Measurements from ENCODE around the gene RNASET2.

- TF ChIP-seq, protein P1, sequence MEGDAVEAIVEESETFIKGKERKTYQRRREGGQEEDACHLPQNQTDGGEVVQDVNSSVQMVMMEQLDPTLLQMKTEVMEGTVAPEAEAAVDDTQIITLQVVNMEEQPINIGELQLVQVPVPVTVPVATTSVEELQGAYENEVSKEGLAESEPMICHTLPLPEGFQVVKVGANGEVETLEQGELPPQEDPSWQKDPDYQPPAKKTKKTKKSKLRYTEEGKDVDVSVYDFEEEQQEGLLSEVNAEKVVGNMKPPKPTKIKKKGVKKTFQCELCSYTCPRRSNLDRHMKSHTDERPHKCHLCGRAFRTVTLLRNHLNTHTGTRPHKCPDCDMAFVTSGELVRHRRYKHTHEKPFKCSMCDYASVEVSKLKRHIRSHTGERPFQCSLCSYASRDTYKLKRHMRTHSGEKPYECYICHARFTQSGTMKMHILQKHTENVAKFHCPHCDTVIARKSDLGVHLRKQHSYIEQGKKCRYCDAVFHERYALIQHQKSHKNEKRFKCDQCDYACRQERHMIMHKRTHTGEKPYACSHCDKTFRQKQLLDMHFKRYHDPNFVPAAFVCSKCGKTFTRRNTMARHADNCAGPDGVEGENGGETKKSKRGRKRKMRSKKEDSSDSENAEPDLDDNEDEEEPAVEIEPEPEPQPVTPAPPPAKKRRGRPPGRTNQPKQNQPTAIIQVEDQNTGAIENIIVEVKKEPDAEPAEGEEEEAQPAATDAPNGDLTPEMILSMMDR (IDR thresholded peaks at IDR 0.05) = no peak
- TF ChIP-seq, protein P2, sequence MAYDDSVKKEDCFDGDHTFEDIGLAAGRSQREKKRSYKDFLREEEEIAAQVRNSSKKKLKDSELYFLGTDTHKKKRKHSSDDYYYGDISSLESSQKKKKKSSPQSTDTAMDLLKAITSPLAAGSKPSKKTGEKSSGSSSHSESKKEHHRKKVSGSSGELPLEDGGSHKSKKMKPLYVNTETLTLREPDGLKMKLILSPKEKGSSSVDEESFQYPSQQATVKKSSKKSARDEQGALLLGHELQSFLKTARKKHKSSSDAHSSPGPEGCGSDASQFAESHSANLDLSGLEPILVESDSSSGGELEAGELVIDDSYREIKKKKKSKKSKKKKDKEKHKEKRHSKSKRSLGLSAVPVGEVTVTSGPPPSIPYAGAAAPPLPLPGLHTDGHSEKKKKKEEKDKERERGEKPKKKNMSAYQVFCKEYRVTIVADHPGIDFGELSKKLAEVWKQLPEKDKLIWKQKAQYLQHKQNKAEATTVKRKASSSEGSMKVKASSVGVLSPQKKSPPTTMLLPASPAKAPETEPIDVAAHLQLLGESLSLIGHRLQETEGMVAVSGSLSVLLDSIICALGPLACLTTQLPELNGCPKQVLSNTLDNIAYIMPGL (CRISPR knock-in tag; IDR thresholded peaks at IDR 0.05; ENCODE audit: borderline replicate concordance) = no peak
- TF ChIP-seq EP300 (IDR thresholded peaks at IDR 0.05) (no peak), HDAC2 (IDR thresholded peaks at IDR 0.05) (no peak), POLR2AphosphoS2 (conservative IDR thresholded peaks at IDR 0.05; ENCODE audit: low read length) (no peak), POLR2A (IDR thresholded peaks at IDR 0.05; ENCODE audit: low read length) (peak; percentile 87), KDM1A (IDR thresholded peaks at IDR 0.05; ENCODE audit: low read depth) (no peak)
Observed at GRCh38 chr6:166999145-166999883, 43.0 kb upstream of the RNASET2 start, which contains the start of gene CEP43.

All from A549 (cell line).